NCI-H1092 treated with DMSO at 0.1 percent for 48 hours (cell line): ENCODE results near the gene CHCHD1.
"Not testable (repeated sequence)": the region's sequence is repeated elsewhere in the genome, so short reads cannot be mapped to it uniquely, and the experiment has no call there.

Experiments
- DNase-seq: peaks from one replicate; lab custom pipeline; 2025; lab: John Stamatoyannopoulos, UW

CHCHD1 gene

GRCh38 chr10:73781879-73782748 is at the start of gene CHCHD1:
Gene CHCHD1, plus strand, starts transcription at chr10:73782048. Its CDS starts 28 bp downstream, at chr10:73782076.
- peak; percentile 72 for DNase-seq

DNA sequence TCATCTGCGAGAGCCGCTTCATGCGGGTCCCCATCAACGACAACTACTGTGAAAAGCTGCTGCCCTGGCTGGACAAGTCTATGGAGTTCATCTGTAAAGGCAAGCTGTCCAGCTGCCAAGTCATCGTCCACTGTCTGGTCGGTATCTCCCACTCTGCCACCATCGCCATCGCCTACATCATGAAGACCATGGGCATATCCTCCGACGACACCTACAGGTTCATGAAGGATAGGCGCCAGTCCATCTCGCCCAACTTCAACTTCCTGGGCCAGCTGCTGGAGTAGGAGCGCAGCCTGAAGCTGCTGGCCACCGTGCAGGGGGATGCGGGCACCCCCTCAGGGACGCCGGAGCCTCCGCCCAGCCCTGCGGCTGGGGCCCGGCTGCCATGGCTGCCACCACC is 49.4 kb upstream of the CHCHD1 start:
- DNase-seq, result no peak

GRCh38 chr10:73732931-73733623 is 48.8 kb upstream of the CHCHD1 start:
- DNase-seq, result no peak

- no peak for DNase-seq
Observed at GRCh38 chr10:73734028-73734720, 47.7 kb upstream of the CHCHD1 start.

DNA sequence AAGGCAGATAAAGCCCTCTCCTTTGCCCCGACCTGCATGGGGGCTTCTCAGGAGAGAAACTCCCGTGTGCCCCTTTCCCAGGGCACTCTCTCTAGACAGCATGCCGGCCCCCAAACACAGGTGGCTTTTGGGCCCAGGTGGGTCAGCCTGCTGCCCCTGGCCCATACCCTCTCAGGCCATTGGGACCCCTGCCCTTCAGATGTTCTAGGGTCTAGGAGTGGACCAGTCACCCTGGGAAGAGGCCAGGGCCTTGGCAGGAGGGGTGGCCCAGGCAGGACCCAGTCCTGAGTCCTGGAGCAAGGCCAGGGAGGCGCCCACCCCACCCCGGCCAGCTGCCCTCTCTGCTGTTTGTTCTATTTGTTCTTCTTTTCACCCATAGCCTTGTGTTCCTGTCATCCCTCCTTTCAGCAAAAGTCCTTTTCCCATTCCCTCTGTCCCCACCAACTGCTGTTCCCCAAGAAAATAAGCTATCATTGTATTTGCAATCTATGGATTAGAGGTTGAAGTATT is 47.0 kb upstream of the CHCHD1 start:
- no peak for DNase-seq

GRCh38 chr10:73740501-73741254 is 41.2 kb upstream of the CHCHD1 start:
- DNase-seq, result not testable (repeated sequence)

DNA sequence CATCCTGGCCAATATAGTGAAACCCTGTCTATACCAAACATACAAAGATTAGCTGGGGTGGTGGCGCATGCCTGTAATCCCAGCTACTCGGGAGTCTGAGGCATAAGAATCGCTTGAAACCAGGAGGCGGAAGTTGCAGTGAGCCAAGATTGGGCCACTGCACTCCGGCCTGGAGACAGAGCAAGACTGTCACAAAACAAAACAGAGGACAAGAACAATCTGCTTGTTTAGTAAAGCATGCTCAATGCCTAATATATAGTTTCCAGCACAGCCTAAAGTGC is 39.5 kb upstream of the CHCHD1 start:
- DNase-seq, result no peak

DNA sequence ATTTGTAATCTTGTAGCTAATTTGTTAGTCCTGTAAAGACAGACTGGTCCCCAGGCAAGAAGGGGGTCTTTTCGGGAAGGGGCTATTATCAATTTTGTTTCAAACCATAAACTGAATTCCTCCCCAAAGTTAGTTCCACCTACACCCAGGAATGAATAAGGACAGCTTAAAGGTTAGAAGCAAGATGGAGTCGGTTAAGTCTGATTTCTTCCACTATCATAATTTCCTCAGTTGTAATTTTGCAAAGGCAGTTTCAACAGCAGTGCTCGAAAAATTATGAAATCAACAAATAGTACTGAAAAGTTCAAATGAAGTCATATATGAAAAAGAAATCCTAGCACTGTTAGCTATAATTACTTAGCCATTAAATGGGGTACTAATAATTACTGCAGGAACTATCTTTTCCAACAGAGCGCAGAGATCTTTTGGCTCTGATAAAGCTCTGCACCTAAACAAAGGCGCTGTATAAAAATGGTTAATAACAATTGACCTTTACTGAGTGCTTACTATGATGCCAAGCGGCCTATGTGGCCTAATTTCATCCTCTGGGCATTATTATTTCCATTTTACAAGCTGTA is 38.4 kb upstream of the CHCHD1 start:
- DNase-seq, result no peak

GRCh38 chr10:73743905-73744663 is 37.8 kb upstream of the CHCHD1 start, which contains the start of gene SEC24C:
Gene SEC24C, plus strand, starts transcription at chr10:73744372. Its CDS starts 2,461 bp downstream, at chr10:73746833.
- DNase-seq, result peak; percentile 93

DNA sequence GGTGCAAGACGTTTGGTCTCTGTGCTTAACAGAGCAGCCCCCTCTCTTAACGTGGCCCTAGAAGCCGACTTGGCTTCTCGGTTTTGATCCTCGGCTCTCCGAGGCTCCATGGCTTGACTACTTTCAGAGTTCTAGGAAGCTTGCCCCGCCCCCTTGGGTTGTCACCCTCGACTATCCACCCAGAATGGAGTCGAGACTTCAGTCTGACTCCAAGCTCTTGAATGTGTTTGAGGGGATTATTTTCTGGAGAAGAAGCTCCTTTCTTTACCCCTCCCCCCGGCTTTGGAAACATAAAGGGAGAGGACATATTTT is 37.2 kb upstream of the CHCHD1 start:
- DNase-seq, result peak; percentile 30

DNA sequence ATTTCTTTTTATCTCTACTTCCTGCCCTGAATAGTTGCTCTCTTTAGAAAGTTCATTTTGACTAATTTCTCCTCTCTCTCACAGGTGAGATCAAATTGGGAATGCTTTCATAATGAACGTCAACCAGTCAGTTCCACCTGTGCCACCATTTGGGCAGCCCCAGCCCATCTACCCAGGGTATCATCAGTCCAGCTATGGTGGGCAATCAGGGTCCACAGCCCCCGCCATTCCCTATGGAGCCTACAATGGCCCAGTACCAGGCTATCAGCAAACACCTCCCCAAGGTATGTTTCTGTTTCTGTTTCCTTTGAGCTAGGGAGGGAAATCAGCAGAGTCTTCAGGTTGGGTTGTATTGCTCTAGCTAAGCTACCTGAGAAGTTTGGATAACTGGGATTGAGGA is 35.1 kb upstream of the CHCHD1 start:
- no peak for DNase-seq

DNA sequence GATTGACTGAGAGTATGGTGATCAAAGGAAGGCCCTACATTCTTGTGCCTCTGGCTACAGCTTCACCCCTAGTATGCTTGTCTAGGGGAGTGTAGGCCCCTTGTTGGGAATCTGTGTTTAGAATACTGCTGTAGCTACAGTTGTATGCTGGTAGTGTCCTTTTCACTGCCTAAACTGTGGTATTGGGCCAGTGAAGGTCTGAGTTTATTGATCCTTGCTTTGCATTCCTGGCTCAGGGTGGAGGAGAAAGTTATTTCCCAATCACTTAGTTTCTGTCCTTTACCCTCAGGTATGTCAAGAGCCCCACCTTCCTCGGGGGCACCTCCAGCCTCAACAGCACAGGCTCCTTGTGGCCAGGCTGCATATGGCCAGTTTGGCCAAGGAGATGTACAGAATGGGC is 31.0 kb upstream of the CHCHD1 start:
- DNase-seq, result no peak

DNA sequence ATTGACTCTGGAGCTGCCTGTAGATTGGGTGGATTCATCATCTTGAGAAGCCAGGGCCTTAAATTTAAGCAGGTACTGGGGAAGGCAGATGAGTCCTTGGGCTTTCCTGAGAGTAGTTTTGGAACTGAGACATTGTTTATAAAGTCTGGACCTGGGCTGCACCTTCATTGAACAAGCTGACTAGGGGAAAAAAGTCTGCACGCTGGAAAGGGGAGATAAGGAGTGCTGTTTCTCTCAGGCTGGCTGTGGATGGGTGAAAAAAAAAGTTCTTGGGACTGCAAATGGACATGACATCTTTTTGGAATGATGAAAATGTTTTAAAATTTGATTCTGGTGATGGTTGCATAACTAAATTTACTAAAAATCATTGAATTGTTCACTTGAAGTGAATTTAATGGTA is 25.7 kb upstream of the CHCHD1 start:
- no peak for DNase-seq

DNA sequence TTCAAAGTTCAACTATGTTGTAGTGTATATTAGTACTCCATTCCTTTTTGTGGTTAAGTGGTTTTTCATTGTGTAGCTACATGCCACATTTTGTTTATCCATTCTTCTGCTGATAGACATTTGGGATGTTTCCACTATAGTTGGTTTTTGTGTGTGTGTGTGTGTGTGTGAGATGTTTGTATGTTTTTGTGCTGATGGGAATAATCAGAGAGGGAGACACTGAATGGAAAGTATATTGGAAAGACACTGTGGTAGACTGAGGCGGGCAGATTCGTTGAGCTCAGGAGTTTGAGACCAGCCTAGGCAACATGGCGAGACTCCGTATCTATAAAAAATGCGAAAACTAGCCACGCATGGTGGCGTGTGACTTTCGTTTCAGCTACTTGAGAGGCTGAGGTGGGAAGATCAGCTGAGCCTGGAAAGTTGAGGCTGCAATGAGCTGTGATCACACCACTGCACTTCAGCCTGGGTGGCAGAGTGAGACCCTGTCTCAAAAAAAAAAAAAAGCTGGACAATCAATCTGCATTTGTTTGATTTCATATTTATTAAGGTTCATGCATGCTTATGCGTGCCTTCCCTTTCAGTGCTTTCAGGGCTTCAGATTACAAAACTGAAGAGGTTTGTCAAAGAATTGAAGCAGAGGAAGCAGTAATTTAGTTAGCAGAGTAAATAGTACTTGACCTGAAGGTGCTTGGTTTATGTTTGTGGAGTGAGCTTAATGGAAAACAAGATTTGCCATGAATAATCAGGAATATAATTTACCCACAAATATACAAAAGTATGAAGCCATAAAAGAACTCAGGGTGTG is 22.9 kb upstream of the CHCHD1 start:
- DNase-seq, result no peak

GRCh38 chr10:73759512-73760115 is 22.2 kb upstream of the CHCHD1 start:
- no peak for DNase-seq

DNA sequence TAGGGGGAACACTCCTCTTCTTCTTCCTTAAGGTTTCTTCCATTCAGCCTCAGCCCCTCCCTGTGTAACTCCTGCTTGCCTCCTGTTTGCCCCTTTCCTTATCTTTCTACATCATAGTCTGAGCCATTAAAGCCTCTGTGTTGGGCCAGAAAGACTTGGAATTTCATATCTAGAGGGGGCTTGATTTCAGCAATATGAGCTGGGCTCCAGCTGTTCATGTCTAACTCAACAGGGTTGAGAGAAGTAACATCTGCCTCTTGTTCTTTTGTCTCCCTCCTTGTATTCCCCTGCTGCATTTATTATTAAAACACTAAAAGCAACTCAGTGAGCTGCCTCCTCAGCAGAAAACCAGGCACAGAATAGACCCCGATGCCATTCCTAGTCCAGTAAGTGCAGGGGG is 20.1 kb upstream of the CHCHD1 start:
- DNase-seq, result no peak

DNA sequence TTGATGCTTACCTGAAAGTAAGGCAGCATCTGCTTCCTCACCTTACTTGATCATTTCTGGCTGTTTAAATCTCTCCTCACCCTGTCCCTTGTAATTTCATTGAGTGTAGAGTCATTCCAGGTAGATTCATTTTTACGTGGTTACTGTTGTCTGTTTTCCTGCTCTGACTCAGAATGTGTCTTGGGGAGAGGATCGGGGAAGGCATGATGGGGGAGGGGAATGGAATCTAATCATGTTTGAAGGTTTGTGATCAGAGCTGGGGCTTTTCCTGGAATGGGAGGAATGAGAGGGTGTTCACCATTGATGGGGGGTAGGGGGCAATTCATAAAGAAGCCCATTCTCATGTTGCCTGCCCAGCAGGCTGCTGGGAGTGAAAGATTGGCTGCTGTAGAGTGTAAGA is 18.9 kb upstream of the CHCHD1 start:
- no peak for DNase-seq

DNA sequence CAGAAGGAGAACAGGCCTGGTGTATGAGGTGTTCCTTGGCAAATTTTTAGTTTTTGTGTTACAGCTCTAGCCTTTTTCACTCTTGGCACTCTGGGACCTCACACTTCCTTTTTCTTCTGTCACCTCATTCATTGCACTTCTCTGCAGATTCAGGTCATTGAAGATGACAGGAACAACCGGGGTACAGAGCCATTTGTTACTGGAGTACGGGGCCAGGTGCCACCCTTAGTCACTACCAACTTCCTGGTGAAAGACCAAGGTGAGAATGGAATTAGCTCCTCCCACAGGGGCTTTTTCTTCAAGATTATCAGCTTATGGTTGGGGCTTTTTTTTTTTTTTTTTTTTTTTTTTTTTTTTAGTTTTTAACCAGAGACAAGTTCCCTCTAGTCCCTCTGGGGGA is 18.5 kb upstream of the CHCHD1 start:
- DNase-seq, result no peak

- no peak for DNase-seq
Observed at GRCh38 chr10:73765066-73765465, 16.8 kb upstream of the CHCHD1 start.

DNA sequence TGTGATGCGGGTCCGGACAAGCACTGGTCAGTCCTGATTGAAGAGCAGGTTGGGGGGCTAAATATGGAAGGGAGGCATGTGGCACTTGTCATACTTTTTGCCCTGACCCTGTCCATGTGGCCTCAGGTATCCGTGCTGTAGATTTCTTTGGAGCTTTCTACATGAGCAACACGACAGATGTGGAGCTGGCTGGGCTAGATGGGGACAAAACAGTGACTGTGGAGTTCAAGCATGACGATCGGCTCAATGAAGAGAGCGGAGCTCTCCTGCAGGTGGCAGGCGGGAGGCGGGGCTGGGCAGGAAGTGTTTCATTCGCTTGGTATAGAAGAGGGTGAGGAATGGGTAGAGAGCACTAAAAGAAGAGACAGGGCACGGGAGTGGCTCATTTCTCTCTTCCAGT is 13.0 kb upstream of the CHCHD1 start:
- DNase-seq, result no peak
